Kidney capillary endothelial cell (primary cell): ENCODE data around the gene PIM2.

Experiments
- DNase-seq: peaks from one replicate; pipeline ENCODE4 v3.0.0-alpha.2; 2018; ENCODE audit warnings: low spot score

PIM2 gene

DNA sequence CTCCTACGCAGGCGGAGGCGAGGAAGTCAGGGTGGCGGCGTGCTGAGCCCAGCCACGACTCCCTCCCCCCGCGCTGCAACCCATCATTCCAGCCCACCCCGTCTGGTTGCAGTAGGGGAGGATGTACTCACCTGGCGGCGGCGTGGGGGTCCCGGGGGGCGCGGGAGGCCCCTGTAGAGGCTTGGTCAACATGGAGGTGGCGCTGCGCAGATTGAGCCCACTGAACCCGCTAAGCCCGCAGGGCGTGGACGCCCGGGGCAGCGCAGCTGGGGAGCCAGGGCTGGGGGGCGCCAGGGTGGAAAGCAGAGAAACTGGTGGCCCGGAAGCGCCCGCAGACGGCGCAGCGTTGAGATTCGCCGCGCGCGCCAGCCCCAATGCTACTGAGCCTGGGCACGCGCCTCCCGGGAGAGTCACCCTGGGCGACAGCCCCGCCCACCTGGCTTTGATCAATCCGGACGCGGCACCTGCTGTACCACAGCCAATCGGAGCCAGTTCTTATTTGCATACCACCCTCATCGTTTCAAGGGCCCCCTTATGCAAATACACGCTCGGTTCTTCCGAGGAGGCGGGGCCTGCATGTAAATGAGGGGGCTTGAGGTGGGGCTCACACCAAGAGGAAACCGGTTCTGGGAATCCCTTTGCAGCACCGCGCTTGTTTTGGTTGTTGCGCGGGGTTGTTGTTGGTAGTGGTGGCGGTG lies at the start of gene PIM2:
Gene PIM2 (minus strand): TSS at position 382 of the 698 bp plus-strand sequence. CDS start 190 bp downstream, at position 192.
- DNase-seq: peak; percentile 60

DNA sequence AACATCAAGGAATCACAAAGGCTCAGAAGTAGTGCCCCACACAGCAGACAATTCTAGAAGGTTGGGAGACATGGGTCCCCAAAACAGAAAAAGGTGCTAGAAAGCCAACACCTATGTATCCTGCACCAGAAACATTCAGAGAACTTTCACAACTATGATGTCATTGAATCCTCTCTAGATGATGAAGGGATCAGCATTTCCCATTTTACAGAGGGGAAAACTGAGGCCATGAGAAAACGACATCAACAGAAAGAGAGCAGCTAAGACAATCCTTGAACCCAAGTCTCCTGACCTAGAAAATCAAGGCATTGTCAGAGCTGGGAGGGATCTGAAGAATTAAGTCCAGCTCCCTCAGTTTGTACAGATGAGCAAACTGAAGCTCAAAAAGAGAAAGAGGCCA lies 49.6 kb upstream of the PIM2 start:
- DNase-seq: no peak

DNA sequence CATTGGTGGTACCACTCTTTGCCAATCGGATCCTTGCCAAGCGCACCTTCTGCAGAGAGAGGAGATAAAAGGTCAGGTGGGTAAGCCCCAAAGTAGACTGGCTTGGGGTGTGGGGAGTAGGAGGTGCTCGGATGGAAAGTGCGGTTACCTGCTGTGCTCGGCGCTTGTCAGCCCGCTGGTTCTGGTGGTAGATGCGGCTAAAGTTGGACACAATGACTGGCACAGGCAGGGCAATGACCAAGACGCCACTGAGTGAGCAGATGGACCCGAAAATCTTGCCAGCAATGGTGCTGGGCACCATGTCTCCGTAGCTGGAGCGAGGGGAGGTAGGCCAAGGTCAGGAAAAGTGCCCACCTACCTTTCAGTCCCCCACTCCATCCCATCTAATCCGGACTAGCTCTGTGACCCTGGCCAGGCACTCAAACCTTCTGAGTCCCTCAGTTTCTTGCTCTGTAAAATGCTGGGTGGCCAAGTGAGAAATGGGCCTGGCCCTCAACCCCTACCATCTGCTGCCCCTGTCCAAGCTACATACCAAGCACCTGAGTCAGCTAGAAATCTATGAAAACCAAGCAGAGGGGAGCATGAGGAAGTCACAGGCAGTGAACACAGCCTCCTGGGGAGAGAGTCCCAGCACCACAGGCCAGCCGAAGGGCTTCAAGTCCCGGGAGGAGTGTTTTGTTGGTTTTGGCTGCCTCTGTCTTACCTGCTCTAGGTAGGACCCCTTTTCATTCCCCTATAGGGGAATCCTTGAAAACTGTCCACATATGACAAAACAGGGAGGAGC lies 48.2 kb upstream of the PIM2 start:
- no peak for DNase-seq

DNA sequence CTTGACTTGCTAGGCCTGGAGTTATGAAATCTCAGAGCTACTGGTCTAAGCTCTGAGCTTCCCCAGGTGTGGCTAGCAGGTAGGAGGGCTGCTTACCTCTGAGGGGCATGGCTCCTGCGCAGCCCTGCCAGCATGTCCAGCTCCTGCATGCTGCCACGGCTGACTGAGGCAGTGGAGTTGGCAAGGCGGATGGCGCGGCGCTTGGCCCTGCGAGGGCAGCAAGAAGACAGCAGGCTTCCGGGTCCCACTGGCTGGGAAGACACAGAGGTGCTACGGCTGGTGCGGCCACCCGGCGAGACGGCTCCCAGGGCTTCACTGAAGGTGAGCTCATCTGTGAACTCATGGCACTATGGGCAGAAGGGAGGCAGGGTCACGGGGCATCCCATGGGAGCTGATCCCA lies 47.1 kb upstream of the PIM2 start:
- no peak for DNase-seq

DNA sequence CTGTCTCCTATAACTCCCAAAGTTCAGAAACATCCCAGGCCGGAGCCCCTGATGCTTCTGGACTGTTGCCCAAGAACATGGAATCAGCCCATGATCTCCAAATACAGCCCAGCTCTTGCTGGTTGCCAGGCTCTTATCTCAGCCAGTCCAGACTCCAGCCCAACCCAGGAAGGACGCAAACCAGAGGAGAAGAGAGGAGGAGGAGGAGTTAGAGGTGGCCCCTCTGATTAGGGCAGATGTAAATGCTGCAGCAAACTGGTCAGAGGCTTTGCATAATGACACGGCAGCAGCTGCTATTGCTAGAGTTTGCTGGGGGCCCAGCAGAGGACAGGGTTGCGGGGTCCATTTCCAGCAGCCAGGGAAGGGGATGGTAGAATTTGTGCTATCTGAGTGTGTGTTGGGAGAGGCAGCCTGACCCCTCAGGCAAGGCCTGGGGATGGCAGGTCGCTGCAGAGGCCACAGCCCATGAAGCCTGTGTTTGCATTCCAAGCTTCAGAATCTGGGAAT lies 42.8 kb upstream of the PIM2 start:
- DNase-seq: no peak

DNA sequence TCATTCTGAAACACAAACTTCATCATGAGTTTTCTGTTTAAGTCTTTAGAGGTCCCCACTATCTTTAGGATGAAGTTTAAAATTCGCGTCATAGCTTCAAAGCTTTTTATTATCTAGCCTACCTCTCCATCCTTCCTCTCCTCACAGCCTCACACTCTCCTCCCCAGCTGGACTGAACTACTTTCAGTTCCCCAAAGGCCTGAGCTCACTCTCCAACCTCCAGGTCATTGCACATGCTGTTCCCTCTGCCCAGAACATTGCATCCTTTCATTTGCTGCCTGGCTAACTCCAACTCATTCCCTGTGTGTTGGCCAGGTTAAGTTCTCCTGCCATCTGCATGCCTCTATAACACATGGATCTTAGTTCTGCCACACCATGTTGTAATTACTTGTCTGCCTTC lies 41.5 kb upstream of the PIM2 start:
- no peak for DNase-seq

DNA sequence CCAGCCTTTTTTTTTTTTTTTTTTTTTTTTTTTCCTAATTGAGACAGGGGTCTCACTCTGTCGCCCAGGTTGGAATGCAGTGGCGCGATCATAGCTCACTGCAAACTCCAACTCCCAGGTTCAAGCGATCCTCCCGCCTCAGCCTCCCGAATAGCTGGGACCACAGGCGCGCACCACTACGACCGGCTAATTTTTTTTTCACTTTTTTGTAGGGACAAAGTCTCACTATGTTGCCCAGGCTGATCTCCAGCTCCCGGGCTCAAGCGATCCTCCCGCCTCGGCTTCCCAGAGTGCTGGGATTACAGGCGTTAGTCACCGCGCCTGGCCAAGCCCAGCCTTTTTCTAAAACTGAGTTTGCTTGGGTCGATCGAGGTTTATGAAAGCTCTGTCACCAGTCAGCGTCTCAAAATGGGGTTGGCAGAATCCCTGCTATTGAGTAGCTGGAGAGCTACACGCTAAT lies 39.8 kb upstream of the PIM2 start:
- peak; percentile 14 for DNase-seq

DNA sequence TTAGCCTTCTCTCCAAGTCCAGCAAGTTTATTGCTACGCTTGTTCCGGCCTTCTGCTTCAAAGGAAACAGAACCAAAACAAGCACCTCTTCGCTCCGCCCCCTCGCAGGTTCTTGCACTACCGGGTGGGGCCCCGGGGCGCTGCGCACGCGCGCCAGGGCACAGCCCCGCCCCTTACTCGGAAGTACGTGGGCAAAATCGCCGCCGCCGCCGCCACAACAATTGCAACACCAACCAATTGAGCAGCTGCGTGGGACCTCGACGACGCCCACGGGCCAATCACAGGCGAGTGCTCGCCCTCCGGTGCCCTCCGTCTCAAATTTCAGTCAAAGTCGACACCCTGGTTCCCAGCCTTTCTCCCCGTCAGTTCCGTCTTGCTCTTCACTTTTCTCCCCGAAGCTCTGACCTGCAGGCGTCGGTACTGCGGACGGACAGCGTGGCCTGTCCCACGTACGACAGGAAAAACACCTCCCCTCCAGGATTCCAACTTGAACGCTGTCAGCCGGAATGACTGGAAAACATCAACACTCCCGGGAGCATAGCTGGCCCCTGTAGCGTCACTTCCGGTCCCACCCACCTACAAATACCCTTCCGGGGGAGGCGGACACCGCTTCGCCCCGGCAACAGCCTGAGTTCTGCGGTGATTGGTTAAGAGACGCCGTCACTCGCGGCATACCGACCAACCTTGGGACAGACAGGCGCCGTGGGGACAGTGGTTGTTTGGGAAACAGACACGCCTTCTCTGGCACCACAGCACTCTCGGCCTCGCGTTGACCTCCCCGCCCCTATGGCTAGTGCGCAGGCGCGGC lies 39.2 kb upstream of the PIM2 start:
- peak; percentile 83 for DNase-seq

DNA sequence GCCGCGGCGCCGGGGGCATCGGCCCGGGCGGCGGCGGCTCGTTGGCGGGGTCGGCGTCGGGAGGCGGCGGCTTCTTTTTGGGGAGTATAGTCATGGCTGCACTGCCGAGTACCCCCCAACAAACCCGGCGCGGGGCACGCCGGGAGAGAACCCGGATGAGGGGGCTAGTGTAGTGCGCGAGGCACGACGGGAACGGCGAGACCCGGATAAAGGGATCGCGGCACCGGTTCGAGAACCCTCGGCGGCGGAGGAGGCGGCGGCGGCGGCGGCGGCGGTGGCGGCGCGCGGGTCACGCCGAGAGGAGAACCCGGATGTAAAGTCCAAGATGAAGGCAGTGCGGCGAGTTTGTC lies 38.6 kb upstream of the PIM2 start, which contains the start of gene OTUD5:
Gene OTUD5 (minus strand): TSS at position 131 of the 350 bp plus-strand sequence. CDS start 37 bp downstream, at position 94.
- no peak for DNase-seq

DNA sequence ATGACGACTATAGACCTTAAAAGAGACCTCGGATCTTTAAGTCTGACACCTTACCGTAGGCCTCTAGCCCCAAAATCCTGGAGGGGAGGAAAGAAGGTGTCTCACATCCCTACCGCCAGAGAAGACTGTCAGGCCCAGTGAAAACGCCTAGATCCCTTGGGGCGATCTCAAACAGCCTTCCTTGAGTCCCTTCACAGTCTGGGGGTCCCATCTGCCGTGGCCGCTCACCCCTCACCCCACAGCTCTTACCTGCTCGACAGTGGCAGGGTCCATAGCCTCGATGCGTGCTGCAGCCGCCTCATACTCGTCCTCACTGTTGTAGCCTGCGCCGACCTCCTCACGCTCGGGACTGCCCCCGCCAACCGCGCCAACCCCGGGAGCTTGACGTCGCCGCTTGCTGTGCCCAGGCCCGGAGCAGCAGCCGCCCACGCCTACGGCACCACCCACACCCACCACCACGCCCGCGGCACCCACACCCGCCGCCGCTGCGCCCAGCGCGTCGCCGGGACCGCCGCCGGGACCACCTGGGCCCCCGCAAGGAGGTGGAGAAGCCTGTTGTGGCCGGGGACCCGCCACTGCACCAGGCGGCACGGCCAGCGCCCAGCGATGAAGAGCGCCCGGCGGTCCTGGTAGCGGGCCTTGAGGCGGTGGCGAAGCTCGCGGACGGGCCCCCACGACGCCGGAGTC lies 38.0 kb upstream of the PIM2 start:
- no peak for DNase-seq

DNA sequence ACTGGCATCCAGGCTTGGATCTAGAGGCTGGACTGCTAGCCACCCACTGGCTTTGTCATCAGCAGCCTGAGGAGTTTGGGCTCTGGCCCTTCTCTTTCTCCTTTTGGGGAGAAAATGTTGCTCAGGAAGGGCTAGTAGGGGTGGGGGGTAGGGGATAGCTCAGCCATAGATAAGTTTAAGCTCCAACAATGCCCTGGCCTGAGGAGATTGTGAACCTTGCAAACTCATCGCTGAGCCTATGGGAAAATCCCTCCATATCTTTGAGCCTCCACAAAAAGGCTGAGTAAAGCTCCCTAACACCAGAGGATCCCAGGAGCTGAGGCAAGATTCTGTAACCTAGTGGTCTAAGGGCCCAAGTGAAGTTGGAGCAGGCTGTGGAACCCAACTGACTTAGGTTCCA lies 29.8 kb upstream of the PIM2 start:
- no peak for DNase-seq

DNA sequence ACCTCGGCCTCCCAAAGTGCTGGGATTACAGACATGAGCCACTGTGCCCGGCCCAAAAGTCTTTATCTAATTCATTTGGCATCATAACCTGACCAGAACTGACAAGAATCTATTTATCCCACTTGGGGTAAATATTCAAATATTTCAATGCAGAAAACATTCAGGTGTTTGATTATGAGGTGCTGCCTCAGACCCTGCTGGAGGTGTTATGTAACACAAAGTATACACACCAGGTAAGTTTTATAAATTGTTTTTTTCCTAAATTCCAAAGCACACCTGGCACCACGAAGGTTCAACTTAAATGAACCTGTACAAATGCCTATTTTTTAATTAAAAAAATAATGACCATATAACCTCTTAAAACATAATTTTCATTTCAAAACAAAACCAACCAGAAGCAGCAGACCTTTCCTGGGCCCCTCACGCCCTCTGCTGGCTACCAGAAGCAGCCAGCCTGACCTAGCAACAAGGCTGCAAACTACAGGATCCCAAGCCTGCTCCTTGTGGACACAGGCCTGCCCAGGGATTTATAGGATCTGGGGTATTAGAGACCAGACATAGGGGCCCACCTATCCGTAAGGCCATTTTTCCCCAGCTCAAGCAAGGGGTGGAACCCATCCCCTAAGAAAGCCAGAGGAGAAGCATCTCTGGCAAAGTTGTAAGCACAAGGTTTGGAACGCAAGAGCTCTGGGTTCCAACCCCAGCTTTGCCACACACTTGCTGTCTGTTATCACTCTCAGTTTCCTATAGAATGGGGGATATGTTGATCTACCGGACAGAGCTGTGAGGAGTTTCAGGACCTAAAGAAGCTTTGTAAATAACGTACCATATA lies 26.9 kb upstream of the PIM2 start:
- peak; percentile 44 for DNase-seq

DNA sequence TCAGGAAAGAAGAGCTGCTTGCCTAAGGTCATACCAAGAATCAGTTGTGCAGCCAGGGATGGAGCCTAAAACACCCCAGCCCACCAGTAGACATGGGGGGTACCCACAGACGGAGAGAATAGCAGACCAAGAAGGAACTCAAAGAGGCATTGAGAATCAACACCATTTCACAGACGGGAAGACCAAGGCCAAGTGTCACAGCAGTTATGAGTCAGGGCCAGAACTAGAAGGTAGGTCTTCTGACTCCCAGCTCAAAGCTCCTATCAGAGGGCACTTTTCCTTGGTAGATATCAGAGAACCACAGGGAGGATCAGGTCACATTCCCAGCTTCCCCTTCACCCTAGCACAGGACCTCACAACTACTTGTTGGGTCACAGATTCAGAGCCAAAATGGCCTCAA lies 24.1 kb upstream of the PIM2 start:
- DNase-seq: no peak

DNA sequence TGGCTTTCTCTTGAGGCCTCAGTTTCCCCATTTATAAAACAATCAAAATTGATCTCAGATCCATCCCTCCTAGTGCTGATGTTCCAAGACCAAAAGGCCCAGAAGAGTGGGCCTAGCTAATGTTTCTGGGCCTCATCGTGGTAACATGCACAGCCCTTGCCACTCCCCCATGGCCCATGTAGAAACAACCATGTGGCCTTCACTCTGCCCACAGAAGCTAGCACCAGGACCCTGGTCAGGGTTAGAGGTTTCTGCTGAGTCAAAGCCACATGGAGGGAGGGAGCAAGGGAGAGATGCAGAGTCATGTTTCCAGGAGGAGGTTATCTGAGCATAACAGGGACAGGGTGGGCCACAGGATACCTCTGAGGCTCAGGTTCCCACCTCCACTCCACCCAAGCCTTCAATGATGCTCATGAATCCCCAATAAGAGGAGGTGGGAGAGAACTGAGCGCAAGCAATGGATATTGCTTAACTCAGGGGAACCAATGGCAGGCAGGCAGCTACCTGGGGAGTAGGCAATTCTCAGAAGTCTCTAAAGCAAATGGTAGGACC lies 21.7 kb upstream of the PIM2 start:
- no peak for DNase-seq

DNA sequence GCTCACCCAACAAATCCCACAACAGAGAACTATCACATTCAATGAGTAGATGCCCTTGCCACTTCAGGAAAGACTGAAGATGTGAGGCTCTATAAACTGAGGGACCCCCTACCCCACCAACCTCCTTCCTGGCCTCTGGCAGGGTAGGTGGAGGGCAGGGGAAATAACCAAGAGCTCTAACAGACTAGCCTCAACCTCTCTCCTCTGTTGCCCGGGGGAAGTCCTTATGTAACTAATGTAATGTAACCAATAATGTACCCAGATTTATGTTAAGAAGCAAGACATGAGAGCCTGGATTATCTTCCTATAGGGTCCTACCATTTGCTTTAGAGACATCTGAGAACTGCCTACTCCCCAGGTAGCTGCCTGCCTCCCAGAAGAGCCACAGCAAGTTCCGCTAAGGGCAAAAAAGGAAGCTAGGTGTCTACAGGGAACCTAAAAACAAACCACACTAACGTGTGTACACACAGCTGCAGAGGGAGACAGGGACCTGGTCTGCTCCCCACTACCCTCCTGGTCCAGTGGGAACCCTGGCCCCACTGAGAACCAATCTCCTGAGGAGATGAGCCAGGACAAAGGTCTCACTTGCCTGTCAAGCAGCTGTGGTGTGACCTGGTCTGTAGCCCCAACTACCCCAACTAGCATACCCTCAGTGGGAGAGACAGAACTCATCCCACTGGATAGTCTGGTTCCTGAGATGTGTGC lies 20.9 kb upstream of the PIM2 start:
- DNase-seq: no peak

DNA sequence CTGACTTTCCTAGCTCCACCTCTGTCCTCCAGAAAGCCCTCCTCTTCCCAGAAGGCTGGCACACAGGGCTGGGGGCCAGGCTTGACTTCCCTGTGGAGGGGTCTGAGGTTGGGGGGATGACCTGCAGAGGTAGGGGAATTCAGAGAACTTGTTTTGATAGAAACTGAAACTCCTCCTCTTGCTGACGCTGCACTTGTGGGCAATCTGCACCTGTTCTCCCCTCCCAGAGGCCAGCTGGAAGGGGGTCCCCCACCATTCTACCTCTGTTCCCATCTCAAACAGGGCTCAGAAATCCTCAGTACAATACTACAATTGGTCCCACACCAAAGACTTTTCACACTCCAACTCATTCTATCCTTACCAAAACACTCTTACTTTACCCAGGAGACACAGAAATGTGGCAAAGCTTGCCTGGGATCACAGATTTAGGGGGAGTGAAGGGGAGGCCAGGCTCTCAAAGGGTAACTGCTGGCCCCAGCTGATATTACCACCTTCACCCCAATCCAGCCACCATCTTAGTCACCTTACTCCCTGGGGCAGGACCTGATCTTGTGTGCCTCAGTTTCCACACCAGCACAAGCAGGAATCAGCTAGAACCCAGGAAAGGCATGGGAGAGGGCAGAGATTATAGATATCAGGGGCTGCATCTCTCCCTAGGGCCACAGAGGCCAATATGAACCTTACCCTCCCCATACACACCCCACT lies 20.0 kb upstream of the PIM2 start:
- no peak for DNase-seq

DNA sequence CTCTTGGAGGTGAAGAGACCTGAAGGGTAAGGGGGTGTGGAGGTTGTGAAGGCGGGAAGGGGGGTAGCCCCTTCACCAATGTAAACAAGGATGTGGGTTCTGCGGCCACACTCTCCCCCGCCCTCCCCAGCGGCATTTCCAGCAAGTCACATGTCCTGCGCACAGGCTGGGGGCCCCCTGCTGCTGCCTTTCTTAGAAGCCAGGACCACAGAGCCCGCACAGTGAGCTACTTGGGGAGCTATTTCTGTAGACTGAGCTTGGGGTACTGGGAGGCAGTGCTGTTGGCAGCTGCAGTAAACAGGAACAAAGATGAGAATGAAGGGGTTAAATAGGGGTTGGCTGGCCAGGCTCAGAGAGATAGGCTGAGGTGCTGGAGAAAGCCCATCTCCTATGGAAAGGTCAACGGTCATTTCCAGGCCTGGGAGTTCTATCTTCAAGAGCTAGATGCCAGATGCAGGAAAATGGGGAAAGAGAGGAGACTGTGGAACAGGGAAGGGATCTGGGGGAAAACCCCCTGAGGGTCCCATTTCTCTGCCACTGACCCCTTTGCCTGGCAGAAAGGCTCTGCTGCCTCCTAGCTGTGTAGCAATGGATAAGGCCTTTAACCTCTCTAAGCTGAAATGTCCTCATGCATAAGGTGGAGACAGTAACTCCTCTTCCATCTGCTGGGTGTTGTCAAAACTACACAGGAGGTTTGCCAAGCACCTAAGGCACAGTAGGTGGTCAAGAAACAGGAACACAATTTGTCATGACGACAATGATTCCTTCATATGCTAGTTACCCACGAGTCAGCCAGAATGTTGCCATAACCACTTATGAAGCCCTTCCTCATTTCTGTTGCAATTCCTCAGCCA lies 18.5 kb upstream of the PIM2 start:
- no peak for DNase-seq

DNA sequence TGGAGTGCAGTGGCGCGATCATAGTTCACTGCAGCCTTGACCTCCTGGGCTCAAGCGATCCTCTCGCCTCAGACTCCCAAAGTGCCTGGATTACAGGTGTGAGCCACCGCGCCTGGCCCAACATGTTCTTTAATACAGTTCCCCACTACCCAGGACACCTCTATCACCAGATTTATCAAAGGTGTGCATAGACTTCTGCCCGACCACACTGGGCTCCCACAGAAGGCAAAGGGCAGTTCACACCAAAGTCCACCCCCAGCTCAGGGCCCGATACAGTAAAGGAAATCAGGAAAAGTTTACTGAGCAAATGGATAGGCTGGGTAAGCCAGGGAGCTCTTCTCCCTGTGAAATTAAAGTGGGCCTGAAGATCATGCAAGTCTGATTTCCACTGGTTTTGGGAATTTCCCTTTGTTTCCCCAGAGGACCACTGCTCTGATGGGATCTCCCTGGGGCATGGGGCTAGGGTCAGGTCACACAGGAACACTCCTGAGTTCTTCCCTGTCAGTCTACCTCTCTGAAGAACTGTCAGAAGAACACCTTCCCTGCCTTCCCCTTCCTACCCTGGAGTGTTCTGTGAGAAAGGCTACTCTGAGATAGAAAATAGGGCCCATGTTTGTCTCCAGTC lies 17.7 kb upstream of the PIM2 start:
- DNase-seq: no peak
